Measurements from ENCODE around the gene CRISP1. TPM values are rescaled to one million over a fixed set of nuclear protein-coding genes. Genes with fewer than 3 reads are reported as not detected.
"Not testable (repeated sequence)": the region's sequence is repeated elsewhere in the genome, so short reads cannot be mapped to it uniquely, and the experiment has no call there.

CRISP1 gene, protein sequence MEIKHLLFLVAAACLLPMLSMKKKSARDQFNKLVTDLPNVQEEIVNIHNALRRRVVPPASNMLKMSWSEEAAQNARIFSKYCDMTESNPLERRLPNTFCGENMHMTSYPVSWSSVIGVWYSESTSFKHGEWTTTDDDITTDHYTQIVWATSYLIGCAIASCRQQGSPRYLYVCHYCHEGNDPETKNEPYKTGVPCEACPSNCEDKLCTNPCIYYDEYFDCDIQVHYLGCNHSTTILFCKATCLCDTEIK
- under 1 TPM in 1 of 4 donors, not detected in 3; 0.13 TPM for polyA plus RNA-seq (ENCODE audit: insufficient read length in 4 of 4)

DNA sequence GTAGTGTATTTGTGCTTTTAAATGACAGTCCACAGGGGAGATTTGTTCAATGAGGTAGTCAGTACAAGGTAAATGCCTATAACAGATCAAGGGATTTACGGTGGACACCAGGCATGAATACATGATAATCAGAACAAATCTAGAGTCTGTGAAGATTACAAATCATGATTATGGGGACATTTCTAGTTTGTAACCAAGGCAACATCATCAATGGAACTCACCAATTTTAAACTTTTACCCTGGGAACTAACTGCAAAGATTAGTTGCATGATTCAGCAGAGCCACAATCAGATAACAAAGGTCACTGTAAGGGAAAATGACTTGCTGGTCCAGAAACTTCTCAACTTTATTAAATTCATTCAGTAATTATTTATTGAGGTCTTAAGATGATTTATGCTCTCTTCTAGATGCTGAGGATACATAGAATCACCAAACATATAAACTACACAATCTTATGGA, at the start of gene CRISP1:
Gene CRISP1, minus strand, starts transcription at position 51 of the 459 bp plus-strand sequence. CDS start 9,135 bp downstream, outside the sequence.
- no peak for DNase-seq (ENCODE audit: low read depth in 4 of 4, low spot score in 3 of 4)

GRCh38 chr6:49915035-49915434, 48.7 kb upstream of the CRISP1 start:
- no peak for DNase-seq (ENCODE audit: low read depth in 4 of 4, low spot score in 3 of 4)

GRCh38 chr6:49913636-49914375, 47.5 kb upstream of the CRISP1 start:
- DNase-seq (ENCODE audit: low read depth in 4 of 4, low spot score in 3 of 4), result no peak

DNA sequence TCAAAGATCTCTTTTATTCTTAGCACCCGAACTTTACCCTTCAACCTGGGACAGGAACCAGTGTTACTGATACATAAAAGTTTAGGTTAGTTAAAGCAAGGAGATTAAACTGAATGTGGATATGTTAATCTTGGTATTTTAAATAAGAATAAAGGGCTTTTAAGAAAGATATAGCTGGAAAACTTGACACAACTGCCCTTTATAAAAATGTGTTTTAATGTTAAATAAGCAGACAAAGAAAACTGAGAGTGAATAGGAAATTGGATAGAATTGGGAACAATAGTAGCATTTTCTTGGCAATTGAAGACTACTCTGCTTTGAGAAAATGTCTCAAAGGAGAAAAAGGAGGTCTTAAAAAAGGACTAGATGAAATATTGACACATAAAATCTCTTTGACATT, 45.9 kb upstream of the CRISP1 start:
- no peak for DNase-seq (ENCODE audit: low read depth in 4 of 4, low spot score in 3 of 4)

GRCh38 chr6:49911252-49911651, 44.9 kb upstream of the CRISP1 start:
- no peak for DNase-seq (ENCODE audit: low read depth in 4 of 4, low spot score in 3 of 4)

DNA sequence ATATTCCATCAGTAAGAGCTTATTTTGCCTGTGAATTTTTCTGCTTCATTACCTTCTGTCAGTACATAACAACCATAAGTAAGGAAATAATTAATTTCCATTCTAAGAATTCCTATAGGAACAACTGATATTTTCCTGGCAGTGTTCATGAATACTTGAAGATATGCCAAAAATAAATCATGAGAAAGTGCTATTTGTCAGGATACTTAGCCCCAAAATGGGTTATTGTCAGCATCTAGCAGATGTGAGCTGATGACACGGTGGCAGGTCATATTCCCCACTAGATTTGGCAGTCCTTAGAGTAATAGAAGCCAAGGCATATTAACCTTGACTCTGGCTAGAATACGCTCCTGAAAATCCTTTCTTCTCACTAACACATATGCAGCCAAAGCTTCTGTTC, 43.2 kb upstream of the CRISP1 start:
- DNase-seq (ENCODE audit: low read depth in 4 of 4, low spot score in 3 of 4), result no peak

- no peak for DNase-seq (ENCODE audit: low read depth in 4 of 4, low spot score in 3 of 4)
These were observed 40.2 kb upstream of the CRISP1 start for GRCh38 chr6:49906526-49906925.

DNA sequence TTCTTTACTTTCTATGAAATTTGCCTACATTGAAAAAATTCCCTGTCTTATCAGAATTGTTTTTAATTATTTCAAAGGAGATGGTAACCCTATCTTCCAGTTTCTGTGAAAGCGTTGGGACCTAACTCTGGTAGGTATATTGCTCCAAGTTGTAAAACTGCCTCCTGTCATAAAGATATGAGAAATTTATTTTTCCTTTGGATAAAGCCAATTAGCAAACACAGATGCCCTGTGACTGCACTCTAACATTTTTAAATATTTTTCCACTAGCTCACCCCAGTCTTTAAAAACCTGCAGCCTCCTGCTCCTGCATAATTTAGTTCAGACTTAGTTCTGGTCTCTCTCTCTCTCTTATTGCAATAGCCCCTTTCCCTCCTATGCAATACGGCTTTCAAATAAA, 39.0 kb upstream of the CRISP1 start:
- no peak for DNase-seq (ENCODE audit: low read depth in 4 of 4, low spot score in 3 of 4)

- DNase-seq (ENCODE audit: low read depth in 4 of 4, low spot score in 3 of 4), result no peak
These were observed 36.5 kb upstream of the CRISP1 start for GRCh38 chr6:49902856-49903255.

DNA sequence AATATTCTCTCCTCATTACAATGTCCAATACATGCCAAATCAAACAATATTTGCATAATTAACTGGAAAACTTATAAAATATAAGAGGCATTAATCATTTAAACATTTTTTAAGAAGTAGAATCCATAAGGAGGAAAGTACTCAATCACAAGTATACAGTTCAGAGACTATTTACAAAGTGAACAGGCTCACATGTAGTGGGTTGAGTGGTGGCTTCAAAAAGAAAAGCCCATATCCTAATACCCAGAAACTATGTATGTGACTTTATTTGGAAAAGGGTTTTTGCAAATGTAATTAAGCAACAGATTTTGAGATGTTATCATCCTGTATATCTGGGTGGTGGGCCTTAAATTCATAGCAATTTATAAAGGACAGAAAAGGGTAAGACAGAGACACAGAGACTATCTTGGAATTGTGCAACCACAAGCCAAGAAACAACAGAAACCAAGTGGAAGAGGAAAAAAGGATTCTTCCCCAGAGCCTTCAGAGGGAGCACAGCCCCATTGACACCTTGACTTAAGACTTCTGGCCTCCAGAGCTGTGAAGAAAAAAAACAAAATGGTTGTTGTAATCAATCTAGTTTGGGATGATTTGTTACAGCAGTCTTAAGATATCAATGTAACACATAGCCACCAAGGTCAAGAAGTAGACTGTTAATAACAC, 32.7 kb upstream of the CRISP1 start:
- DNase-seq (ENCODE audit: low read depth in 4 of 4, low spot score in 3 of 4), result no peak

GRCh38 chr6:49895553-49895952, 29.2 kb upstream of the CRISP1 start:
- DNase-seq (ENCODE audit: low read depth in 4 of 4, low spot score in 3 of 4), result not testable (repeated sequence)

DNA sequence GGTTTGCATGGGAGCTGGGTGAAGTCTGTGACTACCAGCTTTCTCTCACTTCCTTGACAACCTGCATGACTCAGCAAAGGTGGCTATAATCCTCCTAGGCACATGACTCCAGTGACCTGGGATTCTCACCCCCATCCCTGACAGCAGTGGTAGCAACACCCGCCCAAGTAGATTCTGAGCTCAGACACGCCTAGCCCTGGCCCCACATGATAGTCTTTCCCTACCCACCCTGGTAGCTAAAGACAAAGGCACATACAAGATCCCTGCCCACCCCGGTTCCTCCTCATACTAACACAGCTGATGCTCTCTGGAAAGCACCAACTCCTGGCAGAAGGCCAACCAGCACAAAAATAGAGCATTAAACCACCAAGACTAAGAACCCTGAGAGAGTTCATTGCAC, 25.9 kb upstream of the CRISP1 start:
- no peak for DNase-seq (ENCODE audit: low read depth in 4 of 4, low spot score in 3 of 4)

GRCh38 chr6:49890988-49891387, 24.7 kb upstream of the CRISP1 start:
- peak in 2 of 4 donors; percentile 6 to 32 for DNase-seq (ENCODE audit: low read depth in 4 of 4, low spot score in 3 of 4)

GRCh38 chr6:49888742-49889431, 22.6 kb upstream of the CRISP1 start:
- no peak for DNase-seq (ENCODE audit: low read depth in 4 of 4, low spot score in 3 of 4)

- DNase-seq (ENCODE audit: low read depth in 4 of 4, low spot score in 3 of 4), result no peak
These were observed 2.7 kb upstream of the CRISP1 start for GRCh38 chr6:49868951-49869529.

- DNase-seq (ENCODE audit: low read depth in 4 of 4, low spot score in 3 of 4), result no peak
These were observed 10.1 kb downstream of the CRISP1 start for GRCh38 chr6:49856282-49856681.

DNA sequence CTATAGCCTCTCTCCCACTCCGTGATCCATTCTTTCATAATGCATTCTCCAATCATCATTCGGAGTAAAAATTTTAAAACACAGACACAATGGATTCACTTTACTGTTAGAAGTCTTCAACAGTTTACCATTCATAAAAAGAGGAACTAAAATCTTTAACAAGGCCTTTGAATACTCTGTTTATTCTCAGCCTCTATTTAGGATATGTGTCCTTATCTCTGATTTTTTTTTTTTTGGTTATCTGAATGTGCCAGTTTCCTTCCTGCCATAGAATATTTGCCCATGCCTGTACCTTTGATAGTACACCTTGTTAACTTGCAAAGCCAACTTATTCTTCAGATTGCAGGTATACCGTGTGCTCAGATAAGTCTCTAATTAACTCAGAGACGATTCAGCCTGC, 11.1 kb downstream of the CRISP1 start:
- DNase-seq (ENCODE audit: low read depth in 4 of 4, low spot score in 3 of 4), result no peak

- DNase-seq (ENCODE audit: low read depth in 4 of 4, low spot score in 3 of 4), result no peak
These were observed 13.4 kb downstream of the CRISP1 start for GRCh38 chr6:49852975-49853374.

DNA sequence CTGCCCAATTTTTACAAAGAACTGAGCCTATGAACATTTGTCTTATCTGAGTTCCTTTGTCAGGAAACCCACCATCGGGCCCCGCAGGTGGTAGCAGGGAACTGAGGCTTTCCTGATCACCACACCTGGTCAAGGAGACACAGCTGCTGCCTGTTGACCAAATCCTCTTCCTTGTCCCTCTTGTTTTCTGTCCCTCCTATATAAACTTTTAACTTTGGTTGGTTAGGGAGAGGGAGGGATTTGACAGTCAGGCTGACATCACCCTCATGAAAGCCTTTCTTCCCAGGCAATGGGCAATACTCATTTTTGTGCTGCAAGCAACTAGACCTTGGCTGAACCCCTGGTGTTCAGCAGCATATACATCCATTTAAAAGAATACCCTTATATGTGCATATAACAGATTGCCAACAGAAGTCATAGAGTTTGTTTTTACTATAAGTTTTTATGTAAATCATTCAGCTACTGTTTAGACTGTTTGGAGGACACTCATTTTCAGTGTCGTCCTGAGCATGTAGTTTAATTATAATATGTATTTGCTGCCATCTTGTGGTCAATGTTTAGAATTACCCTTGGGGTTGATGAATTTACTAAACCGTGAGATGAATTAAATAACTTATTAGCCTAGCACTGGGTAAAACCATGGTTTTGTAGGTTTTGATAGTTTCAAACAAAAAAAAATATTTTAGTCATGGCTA, 17.0 kb downstream of the CRISP1 start:
- peak; percentile 10 to 27 (median 22) for DNase-seq (ENCODE audit: low read depth in 4 of 4, low spot score in 3 of 4)

DNA sequence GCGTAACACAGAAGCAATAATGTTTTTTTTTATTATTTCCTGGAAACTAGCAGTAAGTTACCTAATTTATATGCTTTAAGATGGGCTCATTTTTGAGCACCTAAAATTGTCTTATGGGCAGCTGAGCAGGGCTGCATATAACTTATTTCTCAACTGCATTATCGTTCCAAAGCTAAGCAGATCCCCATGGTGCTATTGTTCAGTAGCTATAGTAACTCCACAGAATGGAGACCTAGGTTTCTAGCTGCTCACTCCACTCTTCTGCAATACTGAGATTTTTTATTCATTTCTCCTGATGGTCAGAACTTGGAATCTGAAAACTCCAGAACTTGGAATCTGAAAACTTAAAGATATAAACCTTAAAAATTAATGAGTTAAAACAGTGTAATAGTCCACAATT, 18.7 kb downstream of the CRISP1 start:
- DNase-seq (ENCODE audit: low read depth in 4 of 4, low spot score in 3 of 4), result no peak

All from left renal pelvis (tissue), 4 donors.